Measurements from ENCODE around the gene GRIK2. TPM values are rescaled to one million over a fixed set of nuclear protein-coding genes. Genes with fewer than 3 reads are reported as not detected.
A peak's percentile ranks its signal among the peaks of the same experiment; 100 is the strongest.

The GRIK2 gene
- polyA plus RNA-seq, 1 experiment = 12.8 TPM

DNA sequence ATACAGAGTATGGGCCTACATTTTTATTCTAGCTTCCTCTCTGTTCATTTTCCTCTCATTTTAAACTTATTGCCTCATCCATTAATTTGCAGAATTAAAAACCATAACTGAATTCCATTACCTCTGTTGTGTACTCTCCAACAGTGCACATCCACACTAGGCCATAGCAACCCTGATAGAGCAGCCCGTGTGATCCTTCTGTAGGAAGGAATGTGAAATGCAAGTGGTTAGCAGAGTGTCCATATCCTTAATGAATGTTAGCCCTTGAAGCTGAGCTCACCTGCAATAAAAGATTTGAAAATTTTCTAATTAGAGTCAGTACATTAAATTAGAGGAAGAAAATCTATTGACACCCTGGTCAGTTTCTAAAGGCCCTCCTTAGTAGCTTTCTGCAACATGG is 6.5 kb upstream of the GRIK2 start:
- Histone ChIP-seq H3K4me3 (ENCODE audit: low read depth, low read length) (no peak overlapping the region), H3K9me3 (ENCODE audit: control insufficient read depth, insufficient read depth, low read length) (no peaks in the 10 kb centered on the region), H3K27me3 (ENCODE audit: control insufficient read depth, insufficient read depth, low read length) (no peaks in the 10 kb centered on the region), H3K27ac (ENCODE audit: low read depth, low read length) (no peak overlapping the region)
- TF ChIP-seq CTCF (IDR thresholded peaks at IDR 0.05; ENCODE audit: low read depth, low read length) = peak; percentile 49
- ChIA-PET CTCF (interaction anchor here (0.6 to 1.0 kb wide), 4 partner anchors 22 to 987 kb away, joined by 3 read pairs; no protein-coding TSS in a partner anchor), POLR2A (no interaction called here)
- DNase-seq (ENCODE audit: low read depth, low spot score) = no peak

DNA sequence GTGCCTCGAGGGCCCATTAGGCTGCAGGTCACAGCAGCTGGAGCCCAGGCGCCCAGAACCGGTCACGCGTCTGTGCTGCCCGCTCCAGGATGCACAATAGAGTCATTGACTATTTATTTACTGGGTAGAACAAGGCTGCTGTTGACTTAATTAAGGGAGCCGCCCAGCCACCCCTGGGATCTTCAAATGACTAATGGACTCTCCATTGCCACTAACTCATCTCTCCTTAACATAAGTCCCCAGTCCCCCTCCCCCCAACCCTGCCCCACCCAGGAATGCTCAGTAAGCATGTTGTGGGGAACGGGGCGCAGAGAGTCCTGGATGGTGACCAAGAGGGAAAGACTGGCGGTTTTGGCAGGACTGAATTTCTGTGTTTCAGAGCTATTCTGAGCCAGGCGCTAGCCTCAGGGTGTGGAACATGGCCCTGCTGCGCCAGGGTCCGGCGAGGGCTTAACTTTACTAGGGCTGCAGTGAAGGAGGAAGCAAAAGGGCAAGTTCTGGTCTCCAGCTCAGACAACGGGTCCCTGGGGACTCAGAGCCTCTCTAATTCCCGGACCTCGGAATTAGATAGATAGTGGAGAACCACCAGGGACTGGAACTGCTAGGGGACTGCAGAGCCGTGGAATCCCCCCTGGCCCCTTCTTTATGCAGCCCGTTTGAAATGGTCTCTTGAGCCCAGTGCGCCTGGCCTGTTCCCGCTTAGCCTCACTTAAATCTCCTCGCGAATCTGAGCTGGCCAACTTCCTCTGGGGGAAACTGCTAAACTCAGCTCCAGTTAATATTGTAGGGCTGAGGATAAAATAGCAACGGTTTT is 1.5 kb upstream of the GRIK2 start:
- H3K9me3 ChIP-seq (ENCODE audit: control insufficient read depth, insufficient read depth, low read length) = no peaks in the 10 kb centered on the region
- peak overlapping the region; percentile 69 for H3K4me3 ChIP-seq (ENCODE audit: low read depth, low read length)
- DNase-seq (ENCODE audit: low read depth, low spot score) = no peak
- POLR2A ChIA-PET = no interaction called here
- TF ChIP-seq CTCF (IDR thresholded peaks at IDR 0.05; ENCODE audit: low read depth, low read length) = no peak
- H3K27me3 ChIP-seq (ENCODE audit: control insufficient read depth, insufficient read depth, low read length) = no peaks in the 10 kb centered on the region
- no peak overlapping the region for H3K27ac ChIP-seq (ENCODE audit: low read depth, low read length)
- CTCF ChIA-PET = no interaction called here

- TF ChIP-seq CTCF (IDR thresholded peaks at IDR 0.05; ENCODE audit: low read depth, low read length) = no peak
- Histone ChIP-seq H3K9me3 (ENCODE audit: control insufficient read depth, insufficient read depth, low read length) (no peaks in the 10 kb centered on the region), H3K27ac (ENCODE audit: low read depth, low read length) (no peak overlapping the region), H3K4me3 (ENCODE audit: low read depth, low read length) (peak overlapping the region; percentile 69), H3K27me3 (ENCODE audit: control insufficient read depth, insufficient read depth, low read length) (no peaks in the 10 kb centered on the region)
- ChIA-PET CTCF (interaction anchor here (0.6 to 1.8 kb wide), 3 partner anchors 14 to 504 kb away, joined by 3 to 6 read pairs (median 3); no protein-coding TSS in a partner anchor), POLR2A (no interaction called here)
- no peak for DNase-seq (ENCODE audit: low read depth, low spot score)
These were observed 800 bp upstream of the GRIK2 start for GRCh38 chr6:101392586-101393230.

- Histone ChIP-seq H3K4me3 (ENCODE audit: low read depth, low read length) (peak overlapping the region; percentile 69), H3K9me3 (ENCODE audit: control insufficient read depth, insufficient read depth, low read length) (no peaks in the 10 kb centered on the region), H3K27ac (ENCODE audit: low read depth, low read length) (no peak overlapping the region), H3K27me3 (ENCODE audit: control insufficient read depth, insufficient read depth, low read length) (no peaks in the 10 kb centered on the region)
- ChIA-PET POLR2A (no interaction called here), CTCF (interaction anchor here (0.6 to 1.8 kb wide), 5 partner anchors 13 to 597 kb away, joined by 3 to 6 read pairs (median 4); no protein-coding TSS in a partner anchor)
- TF ChIP-seq CTCF (IDR thresholded peaks at IDR 0.05; ENCODE audit: low read depth, low read length) = no peak
- DNase-seq (ENCODE audit: low read depth, low spot score) = no peak
These were observed 332 bp downstream of the GRIK2 start for GRCh38 chr6:101393829-101394251.

- CTCF ChIA-PET = interaction anchor here (0.8 to 1.3 kb wide), 4 partner anchors 12 to 459 kb away, joined by 3 to 4 read pairs (median 3); no protein-coding TSS in a partner anchor
- Histone ChIP-seq H3K27ac (ENCODE audit: low read depth, low read length) (no peak overlapping the region), H3K4me3 (ENCODE audit: low read depth, low read length) (no peak overlapping the region), H3K27me3 (ENCODE audit: control insufficient read depth, insufficient read depth, low read length) (no peaks in the 10 kb centered on the region), H3K9me3 (ENCODE audit: control insufficient read depth, insufficient read depth, low read length) (no peaks in the 10 kb centered on the region)
- no peak for DNase-seq (ENCODE audit: low read depth, low spot score)
- no peak for TF ChIP-seq CTCF (IDR thresholded peaks at IDR 0.05; ENCODE audit: low read depth, low read length)
- POLR2A ChIA-PET = no interaction called here
These were observed 1.4 kb downstream of the GRIK2 start for GRCh38 chr6:101394936-101395335.
